ENCODE measurements around the gene NFS1.

The NFS1 gene

DNA sequence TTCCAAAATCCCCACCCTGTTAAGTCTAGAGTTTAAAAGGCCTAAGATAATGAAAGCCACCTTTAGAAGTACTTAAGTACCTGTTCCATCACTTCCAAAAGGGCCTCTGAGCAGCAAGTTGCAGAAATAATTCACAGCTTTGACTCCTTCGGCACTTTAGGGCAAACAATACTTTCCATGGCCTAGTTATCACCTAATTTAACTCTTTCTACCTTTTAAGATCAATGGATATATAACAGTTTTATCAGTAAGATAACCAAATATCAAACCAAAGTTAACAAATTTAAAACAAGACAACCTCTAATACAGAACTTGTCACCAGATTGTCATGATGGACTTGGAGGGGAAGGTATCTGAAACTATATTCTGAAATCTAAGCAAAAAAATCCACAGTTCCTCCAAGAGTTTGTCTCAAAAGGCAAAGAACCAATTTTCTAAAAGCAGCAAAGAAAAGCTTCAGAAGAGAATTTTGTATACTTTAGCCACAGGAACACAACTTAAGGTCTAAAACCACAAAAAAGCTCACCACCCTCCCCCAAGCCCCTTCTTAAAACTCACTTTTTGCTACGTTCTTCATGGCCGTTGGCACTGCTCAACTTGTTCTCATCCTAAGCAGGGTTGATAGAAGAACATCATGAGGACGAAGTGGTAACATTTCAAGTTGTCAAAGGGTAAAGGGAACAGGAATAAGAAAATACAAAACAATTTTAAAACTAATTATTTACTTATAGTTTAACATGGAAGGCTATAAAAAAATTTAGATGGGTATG, 39.4 kb upstream of the NFS1 start:
- no peaks in the 10 kb centered on the region for H3K27me3 ChIP-seq (ENCODE audit: insufficient read depth, poor library complexity, severe bottlenecking)
- TF ChIP-seq SPI1 (IDR thresholded peaks at IDR 0.05; ENCODE audit: borderline replicate concordance, low read depth) (no peak), POLR2AphosphoS5 (IDR thresholded peaks at IDR 0.05; ENCODE audit: low read depth) (no peak), GABPA (IDR thresholded peaks at IDR 0.05; ENCODE audit: low read depth) (no peak)
- TF ChIP-seq, protein P1, sequence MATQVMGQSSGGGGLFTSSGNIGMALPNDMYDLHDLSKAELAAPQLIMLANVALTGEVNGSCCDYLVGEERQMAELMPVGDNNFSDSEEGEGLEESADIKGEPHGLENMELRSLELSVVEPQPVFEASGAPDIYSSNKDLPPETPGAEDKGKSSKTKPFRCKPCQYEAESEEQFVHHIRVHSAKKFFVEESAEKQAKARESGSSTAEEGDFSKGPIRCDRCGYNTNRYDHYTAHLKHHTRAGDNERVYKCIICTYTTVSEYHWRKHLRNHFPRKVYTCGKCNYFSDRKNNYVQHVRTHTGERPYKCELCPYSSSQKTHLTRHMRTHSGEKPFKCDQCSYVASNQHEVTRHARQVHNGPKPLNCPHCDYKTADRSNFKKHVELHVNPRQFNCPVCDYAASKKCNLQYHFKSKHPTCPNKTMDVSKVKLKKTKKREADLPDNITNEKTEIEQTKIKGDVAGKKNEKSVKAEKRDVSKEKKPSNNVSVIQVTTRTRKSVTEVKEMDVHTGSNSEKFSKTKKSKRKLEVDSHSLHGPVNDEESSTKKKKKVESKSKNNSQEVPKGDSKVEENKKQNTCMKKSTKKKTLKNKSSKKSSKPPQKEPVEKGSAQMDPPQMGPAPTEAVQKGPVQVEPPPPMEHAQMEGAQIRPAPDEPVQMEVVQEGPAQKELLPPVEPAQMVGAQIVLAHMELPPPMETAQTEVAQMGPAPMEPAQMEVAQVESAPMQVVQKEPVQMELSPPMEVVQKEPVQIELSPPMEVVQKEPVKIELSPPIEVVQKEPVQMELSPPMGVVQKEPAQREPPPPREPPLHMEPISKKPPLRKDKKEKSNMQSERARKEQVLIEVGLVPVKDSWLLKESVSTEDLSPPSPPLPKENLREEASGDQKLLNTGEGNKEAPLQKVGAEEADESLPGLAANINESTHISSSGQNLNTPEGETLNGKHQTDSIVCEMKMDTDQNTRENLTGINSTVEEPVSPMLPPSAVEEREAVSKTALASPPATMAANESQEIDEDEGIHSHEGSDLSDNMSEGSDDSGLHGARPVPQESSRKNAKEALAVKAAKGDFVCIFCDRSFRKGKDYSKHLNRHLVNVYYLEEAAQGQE (IDR thresholded peaks at IDR 0.05; ENCODE audit: insufficient replicate concordance, low read depth) = no peak
- TF ChIP-seq, protein P2, sequence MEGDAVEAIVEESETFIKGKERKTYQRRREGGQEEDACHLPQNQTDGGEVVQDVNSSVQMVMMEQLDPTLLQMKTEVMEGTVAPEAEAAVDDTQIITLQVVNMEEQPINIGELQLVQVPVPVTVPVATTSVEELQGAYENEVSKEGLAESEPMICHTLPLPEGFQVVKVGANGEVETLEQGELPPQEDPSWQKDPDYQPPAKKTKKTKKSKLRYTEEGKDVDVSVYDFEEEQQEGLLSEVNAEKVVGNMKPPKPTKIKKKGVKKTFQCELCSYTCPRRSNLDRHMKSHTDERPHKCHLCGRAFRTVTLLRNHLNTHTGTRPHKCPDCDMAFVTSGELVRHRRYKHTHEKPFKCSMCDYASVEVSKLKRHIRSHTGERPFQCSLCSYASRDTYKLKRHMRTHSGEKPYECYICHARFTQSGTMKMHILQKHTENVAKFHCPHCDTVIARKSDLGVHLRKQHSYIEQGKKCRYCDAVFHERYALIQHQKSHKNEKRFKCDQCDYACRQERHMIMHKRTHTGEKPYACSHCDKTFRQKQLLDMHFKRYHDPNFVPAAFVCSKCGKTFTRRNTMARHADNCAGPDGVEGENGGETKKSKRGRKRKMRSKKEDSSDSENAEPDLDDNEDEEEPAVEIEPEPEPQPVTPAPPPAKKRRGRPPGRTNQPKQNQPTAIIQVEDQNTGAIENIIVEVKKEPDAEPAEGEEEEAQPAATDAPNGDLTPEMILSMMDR (IDR thresholded peaks at IDR 0.05; ENCODE audit: insufficient read depth, low read length) = no peak
- H3K4me3 ChIP-seq (replicated peaks; ENCODE audit: insufficient read depth, low read length) = no peak overlapping the region
- H3K27ac ChIP-seq (replicated peaks) = no peak overlapping the region
- no peak for DNase-seq (ENCODE audit: low read depth in 1 of 2, low spot score in 1 of 2)

DNA sequence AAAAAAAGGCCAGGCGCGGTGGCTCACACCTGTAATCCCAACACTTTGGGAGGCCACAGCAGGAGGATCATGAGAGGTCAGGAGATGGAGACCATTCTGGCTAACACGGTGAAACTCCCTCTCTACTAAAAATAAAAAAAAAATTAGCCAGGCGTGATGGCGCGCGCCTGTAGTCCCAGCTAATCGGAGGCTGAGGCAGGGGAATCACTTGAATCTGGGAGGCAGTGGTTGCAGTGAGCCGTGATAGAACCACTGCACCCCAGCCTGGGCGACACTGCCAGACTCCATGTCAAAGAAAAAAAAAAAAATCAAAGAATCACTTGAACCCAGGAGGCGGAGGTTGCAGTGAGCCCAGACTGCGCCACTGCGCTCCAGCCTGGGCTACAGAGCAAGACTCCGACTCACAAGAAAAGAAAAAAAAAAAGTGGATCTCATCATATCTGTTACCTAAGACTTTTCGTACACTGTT, 38.7 kb upstream of the NFS1 start:
- TF ChIP-seq SPI1 (IDR thresholded peaks at IDR 0.05; ENCODE audit: borderline replicate concordance, low read depth) = no peak
- TF ChIP-seq, protein P1 (IDR thresholded peaks at IDR 0.05; ENCODE audit: insufficient replicate concordance, low read depth) = no peak
- TF ChIP-seq POLR2AphosphoS5 (IDR thresholded peaks at IDR 0.05; ENCODE audit: low read depth) = no peak
- TF ChIP-seq, protein P2 (IDR thresholded peaks at IDR 0.05; ENCODE audit: insufficient read depth, low read length) = no peak
- TF ChIP-seq GABPA (IDR thresholded peaks at IDR 0.05; ENCODE audit: low read depth) = no peak
- Histone ChIP-seq H3K4me3 (replicated peaks; ENCODE audit: insufficient read depth, low read length) (no peak overlapping the region), H3K27me3 (ENCODE audit: insufficient read depth, poor library complexity, severe bottlenecking) (no peaks in the 10 kb centered on the region), H3K27ac (replicated peaks) (no peak overlapping the region)
- DNase-seq (ENCODE audit: low read depth in 1 of 2, low spot score in 1 of 2) = no peak

DNA sequence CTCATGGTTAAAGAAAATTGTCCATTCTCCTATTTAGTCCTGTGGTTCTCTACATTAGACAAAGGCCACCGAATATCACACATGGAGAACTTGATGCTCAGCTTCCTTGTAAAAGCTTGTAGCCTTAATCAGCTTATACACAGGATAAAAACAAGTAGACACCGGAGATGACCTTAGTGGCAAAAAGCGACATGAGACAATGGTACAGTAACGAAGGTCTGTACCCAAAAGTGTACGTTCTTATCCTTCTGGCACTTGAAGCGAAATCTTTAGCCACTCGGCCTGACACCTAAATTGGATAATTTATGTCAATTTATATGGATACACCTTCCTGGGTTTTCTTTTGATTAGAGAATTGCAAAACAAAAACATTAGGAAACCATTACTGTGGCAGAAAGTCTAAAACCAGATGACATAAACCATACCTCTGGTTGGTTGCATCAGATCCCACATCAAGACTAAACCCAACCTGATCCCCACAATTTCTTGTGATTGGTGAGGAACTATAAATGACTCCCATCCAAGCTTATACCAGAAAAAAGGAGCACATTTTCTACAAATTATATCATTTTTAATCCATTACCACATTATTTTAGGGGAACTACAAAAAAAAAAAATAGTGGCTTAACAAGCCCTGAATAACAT, 36.8 kb upstream of the NFS1 start:
- H3K27ac ChIP-seq (replicated peaks) = no peak overlapping the region
- H3K27me3 ChIP-seq (ENCODE audit: insufficient read depth, poor library complexity, severe bottlenecking) = no peaks in the 10 kb centered on the region
- TF ChIP-seq POLR2AphosphoS5 (IDR thresholded peaks at IDR 0.05; ENCODE audit: low read depth) = no peak
- no peak for TF ChIP-seq SPI1 (IDR thresholded peaks at IDR 0.05; ENCODE audit: borderline replicate concordance, low read depth)
- TF ChIP-seq, protein P1 (IDR thresholded peaks at IDR 0.05; ENCODE audit: insufficient replicate concordance, low read depth) = no peak
- TF ChIP-seq, protein P2 (IDR thresholded peaks at IDR 0.05; ENCODE audit: insufficient read depth, low read length) = no peak
- no peak for TF ChIP-seq GABPA (IDR thresholded peaks at IDR 0.05; ENCODE audit: low read depth)
- DNase-seq (ENCODE audit: low read depth in 1 of 2, low spot score in 1 of 2) = no peak
- H3K4me3 ChIP-seq (replicated peaks; ENCODE audit: insufficient read depth, low read length) = no peak overlapping the region

All from HL-60 (cell line).